ENCODE results near the gene NAGK.

DNA sequence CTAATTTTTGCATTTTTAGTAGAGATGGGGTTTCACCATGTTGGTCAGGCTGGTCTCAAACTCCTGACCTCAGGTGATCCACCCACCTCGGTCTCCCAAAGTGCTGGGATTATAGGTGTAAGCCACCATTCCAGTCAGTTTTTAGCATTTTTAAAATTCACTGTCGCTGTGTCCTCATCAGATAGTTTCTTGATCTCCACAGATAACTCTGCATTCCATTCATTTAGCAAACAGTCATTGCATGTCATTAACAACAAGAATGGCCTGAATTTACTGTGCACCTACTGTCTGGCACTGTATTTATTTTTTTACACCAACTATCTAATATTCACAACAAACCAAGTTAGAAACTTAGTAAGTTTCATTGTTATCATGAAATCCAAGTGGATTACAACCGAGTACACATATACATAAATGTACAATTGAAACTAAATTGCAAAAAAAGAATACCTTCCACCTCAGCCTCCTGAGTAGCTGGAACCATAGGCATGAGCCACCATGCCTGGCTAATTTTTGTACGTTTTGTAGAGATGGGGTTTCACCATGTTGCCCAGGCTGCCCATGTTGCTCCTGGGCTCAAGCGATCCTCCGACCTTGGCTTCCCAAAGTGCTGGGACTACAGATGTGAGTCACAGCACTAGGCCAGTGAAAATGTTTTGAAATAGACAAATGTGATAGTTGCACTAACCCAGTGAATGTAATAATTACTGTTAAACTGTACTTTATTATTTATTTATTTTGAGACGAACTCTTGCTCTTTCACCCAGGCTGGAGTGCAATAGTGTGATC, 57.3 kb downstream of the NAGK start:
- TF ChIP-seq, protein P1, sequence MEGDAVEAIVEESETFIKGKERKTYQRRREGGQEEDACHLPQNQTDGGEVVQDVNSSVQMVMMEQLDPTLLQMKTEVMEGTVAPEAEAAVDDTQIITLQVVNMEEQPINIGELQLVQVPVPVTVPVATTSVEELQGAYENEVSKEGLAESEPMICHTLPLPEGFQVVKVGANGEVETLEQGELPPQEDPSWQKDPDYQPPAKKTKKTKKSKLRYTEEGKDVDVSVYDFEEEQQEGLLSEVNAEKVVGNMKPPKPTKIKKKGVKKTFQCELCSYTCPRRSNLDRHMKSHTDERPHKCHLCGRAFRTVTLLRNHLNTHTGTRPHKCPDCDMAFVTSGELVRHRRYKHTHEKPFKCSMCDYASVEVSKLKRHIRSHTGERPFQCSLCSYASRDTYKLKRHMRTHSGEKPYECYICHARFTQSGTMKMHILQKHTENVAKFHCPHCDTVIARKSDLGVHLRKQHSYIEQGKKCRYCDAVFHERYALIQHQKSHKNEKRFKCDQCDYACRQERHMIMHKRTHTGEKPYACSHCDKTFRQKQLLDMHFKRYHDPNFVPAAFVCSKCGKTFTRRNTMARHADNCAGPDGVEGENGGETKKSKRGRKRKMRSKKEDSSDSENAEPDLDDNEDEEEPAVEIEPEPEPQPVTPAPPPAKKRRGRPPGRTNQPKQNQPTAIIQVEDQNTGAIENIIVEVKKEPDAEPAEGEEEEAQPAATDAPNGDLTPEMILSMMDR (conservative IDR thresholded peaks at IDR 0.05 in 1 of 2, IDR thresholded peaks at IDR 0.05 in 1 of 2; ENCODE audit: extremely low read depth in 1 of 2, insufficient read depth in 1 of 2, low read depth in 1 of 2, low read length in 2 of 2), result no peak
- no peak for TF ChIP-seq EZH2 (IDR thresholded peaks at IDR 0.05; ENCODE audit: borderline replicate concordance, low read length)
